ENCODE results near the gene ZNF407.
A peak's percentile ranks its signal among the peaks of the same experiment; 100 is the strongest.
"Not testable (repeated sequence)": the region's sequence is repeated elsewhere in the genome, so short reads cannot be mapped to it uniquely, and the experiment has no call there.

The ZNF407 gene

GRCh38 chr18:74944676-74945075 is 347.0 kb downstream of the ZNF407 start:
- DNase-seq: no peak

- DNase-seq: no peak
Observed at GRCh38 chr18:74945774-74946545, 348.3 kb downstream of the ZNF407 start.

GRCh38 chr18:74946646-74947375 is 349.1 kb downstream of the ZNF407 start:
- no peak for DNase-seq

- no peak for DNase-seq
Observed at GRCh38 chr18:74947417-74947816, 349.7 kb downstream of the ZNF407 start.

- DNase-seq: no peak
Observed at GRCh38 chr18:74947875-74948274, 350.2 kb downstream of the ZNF407 start.

- DNase-seq: no peak
Observed at GRCh38 chr18:74949611-74950010, 351.9 kb downstream of the ZNF407 start.

- DNase-seq: no peak
Observed at GRCh38 chr18:74950479-74950878, 352.8 kb downstream of the ZNF407 start.

GRCh38 chr18:74951165-74951760 is 353.6 kb downstream of the ZNF407 start:
- DNase-seq: no peak

GRCh38 chr18:74957588-74958224 is 360.0 kb downstream of the ZNF407 start:
- no peak for DNase-seq

- DNase-seq: no peak
Observed at GRCh38 chr18:74959216-74959615, 361.5 kb downstream of the ZNF407 start.

GRCh38 chr18:74961596-74961995 is 363.9 kb downstream of the ZNF407 start:
- DNase-seq: no peak

GRCh38 chr18:74963820-74964446 is 366.3 kb downstream of the ZNF407 start:
- peak; percentile 74 for DNase-seq

- DNase-seq: no peak
Observed at GRCh38 chr18:74965682-74966081, 368.0 kb downstream of the ZNF407 start.

- DNase-seq: no peak
Observed at GRCh38 chr18:74967438-74967837, 369.8 kb downstream of the ZNF407 start.

- DNase-seq: no peak
Observed at GRCh38 chr18:74967979-74968378, 370.3 kb downstream of the ZNF407 start.

- not testable (repeated sequence) for DNase-seq
Observed at GRCh38 chr18:74971358-74971757, 373.7 kb downstream of the ZNF407 start.

- DNase-seq: not testable (repeated sequence)
Observed at GRCh38 chr18:74971776-74972175, 374.1 kb downstream of the ZNF407 start.

GRCh38 chr18:74972354-74972753 is 374.7 kb downstream of the ZNF407 start:
- no peak for DNase-seq

GRCh38 chr18:74975001-74975400 is 377.3 kb downstream of the ZNF407 start:
- DNase-seq: no peak

GRCh38 chr18:74976331-74976909 is 378.8 kb downstream of the ZNF407 start:
- peak; percentile 92 for DNase-seq

- DNase-seq: no peak
Observed at GRCh38 chr18:74977041-74977440, 379.4 kb downstream of the ZNF407 start.

GRCh38 chr18:74980669-74981068 is 383.0 kb downstream of the ZNF407 start:
- DNase-seq: no peak

GRCh38 chr18:74981476-74981875 is 383.8 kb downstream of the ZNF407 start:
- no peak for DNase-seq

Data from NCI-H1105 (cell line).